K562 (cell line): Measurements from ENCODE around the gene BAD. TPM values are rescaled to one million over a fixed set of nuclear protein-coding genes. Genes with fewer than 3 reads are reported as not detected.
A peak's percentile ranks its signal among the peaks of the same experiment; 100 is the strongest.

ENCODE experiments used
- HNRNPLL ChIP-seq: fragments of 200-400 bp; formaldehyde crosslinking; IDR thresholded peaks from 2 replicates; pipeline ENCODE4 v1.6.1; 2017; ENCODE audit warnings: low read length, low read depth, mild to moderate bottlenecking; ENCODE audit not compliant: poor library complexity, severe bottlenecking
- ILK ChIP-seq: fragments of 450-650 bp; IDR thresholded peaks from 2 replicates; pipeline ENCODE4 v1.6.1; 2016; ENCODE audit warnings: missing genetic modification characterization, low read depth, mild to moderate bottlenecking, missing compliant biosample characterization, moderate library complexity, borderline replicate concordance
- IRF2 ChIP-seq: sonication (generic); formaldehyde crosslinking; IDR thresholded peaks from 2 replicates; pipeline ENCODE4 v1.8.1; 2022; ENCODE audit warnings: mild to moderate bottlenecking, missing genetic modification reagents
- MYBL2 ChIP-seq, 2 experiments: fragments of 450-650 bp in 1 of 2; sonication (generic) in 1 of 2; formaldehyde crosslinking in 1 of 2; IDR thresholded peaks; 2 replicates each; pipeline versions ENCODE4 v1.6.1 to v1.8.1; 2017 to 2022; ENCODE audit warnings: borderline replicate concordance in 1 of 2, inconsistent platforms in 1 of 2, low read depth in 1 of 2, mild to moderate bottlenecking in 1 of 2, missing genetic modification reagents in 1 of 2, moderate library complexity in 1 of 2
- PHTF2 ChIP-seq: fragments of 250-450 bp; sonication (Bioruptor Pico); IDR thresholded peaks from 2 replicates; pipeline ENCODE4 v1.5.0; 2021; ENCODE audit warnings: mild to moderate bottlenecking
- RBM14 ChIP-seq: fragments of 200-400 bp; formaldehyde crosslinking; IDR thresholded peaks from 2 replicates; pipeline ENCODE4 v1.6.1; 2018; ENCODE audit warnings: low read depth, mild to moderate bottlenecking, low read length, moderate library complexity, borderline replicate concordance; ENCODE audit not compliant: insufficient read depth
- RFX1 ChIP-seq: fragments of 450-650 bp; IDR thresholded peaks from 2 replicates; pipeline ENCODE4 v1.6.1; 2016; ENCODE audit warnings: mild to moderate bottlenecking, moderate library complexity
- ZNF143 ChIP-seq: sonication (generic); formaldehyde crosslinking; IDR thresholded peaks from 2 replicates; pipeline ENCODE4 v1.9.0; 2022; ENCODE audit warnings: mild to moderate bottlenecking, missing genetic modification reagents
- ZNF324 ChIP-seq: fragments of 250-450 bp; sonication (Bioruptor Pico); IDR thresholded peaks from 2 replicates; pipeline ENCODE4 v1.4.0; 2020; ENCODE audit warnings: mild to moderate bottlenecking
- ZNF707 ChIP-seq: fragments of 250-450 bp; sonication (Bioruptor Pico); conservative IDR thresholded peaks from 2 replicates; pipeline ENCODE4 v1.8.0; 2022; ENCODE audit warnings: inconsistent platforms, mild to moderate bottlenecking, moderate library complexity
- polyA plus RNA-seq, 8 experiments: library from polyadenylated mRNA; depleted of rRNA in 4 of 8; stranded (reverse) in 5 of 8; unstranded in 3 of 8; fragments of >200 nt; fragmentation: Nextera tagmentation in 2 of 8; fragmentation: Illumina TruSeq in 1 of 8; extraction: Ambion mirVana in 2 of 8; extraction: Trizol in 1 of 8; gene quantifications; 2 replicates each; pipeline versions ENCODE4 v1.2.1 to v1.2.3, GENCODE V29; 2011 to 2014; ENCODE audit warnings: inconsistent platforms in 1 of 8, missing spikeins in 1 of 8
- total RNA-seq, 7 experiments: library from RNA; depleted of rRNA in 6 of 7; stranded (reverse); fragments of >200 nt in 6 of 7; fragmentation: Illumina TruSeq in 2 of 7; extraction: Trizol in 2 of 7; gene quantifications; 2 replicates each; pipeline versions ENCODE4 v1.2.1 to v1.2.3, GENCODE V29; 2011 to 2021; ENCODE audit warnings: low replicate concordance in 1 of 7
- TF ChIP-seq, protein P1 (sequence below): sonication (generic); formaldehyde crosslinking; IDR thresholded peaks from 2 replicates; pipeline ENCODE4 v1.4.0; 2020; ENCODE audit warnings: mild to moderate bottlenecking, missing genetic modification reagents
- TF ChIP-seq, protein P2 (sequence below), 2 experiments: fragments of 450-650 bp; IDR thresholded peaks; 2 replicates each; pipeline ENCODE4 v1.6.1; 2016; ENCODE audit warnings: mild to moderate bottlenecking in 2 of 2, borderline replicate concordance in 1 of 2, low read depth in 1 of 2, moderate library complexity in 1 of 2
- TF ChIP-seq, protein P3 (sequence below): sonication (generic); formaldehyde crosslinking; IDR thresholded peaks from 2 replicates; pipeline ENCODE4 v1.8.1; 2023; ENCODE audit warnings: mild to moderate bottlenecking, missing genetic modification reagents

Gene BAD
- total and polyA plus RNA-seq, 9 of the 15 experiments (the other 6 are each of a cell fraction or from before 2014, with no cell fraction given): 0.61 to 45.6 (median 11.8) TPM

DNA sequence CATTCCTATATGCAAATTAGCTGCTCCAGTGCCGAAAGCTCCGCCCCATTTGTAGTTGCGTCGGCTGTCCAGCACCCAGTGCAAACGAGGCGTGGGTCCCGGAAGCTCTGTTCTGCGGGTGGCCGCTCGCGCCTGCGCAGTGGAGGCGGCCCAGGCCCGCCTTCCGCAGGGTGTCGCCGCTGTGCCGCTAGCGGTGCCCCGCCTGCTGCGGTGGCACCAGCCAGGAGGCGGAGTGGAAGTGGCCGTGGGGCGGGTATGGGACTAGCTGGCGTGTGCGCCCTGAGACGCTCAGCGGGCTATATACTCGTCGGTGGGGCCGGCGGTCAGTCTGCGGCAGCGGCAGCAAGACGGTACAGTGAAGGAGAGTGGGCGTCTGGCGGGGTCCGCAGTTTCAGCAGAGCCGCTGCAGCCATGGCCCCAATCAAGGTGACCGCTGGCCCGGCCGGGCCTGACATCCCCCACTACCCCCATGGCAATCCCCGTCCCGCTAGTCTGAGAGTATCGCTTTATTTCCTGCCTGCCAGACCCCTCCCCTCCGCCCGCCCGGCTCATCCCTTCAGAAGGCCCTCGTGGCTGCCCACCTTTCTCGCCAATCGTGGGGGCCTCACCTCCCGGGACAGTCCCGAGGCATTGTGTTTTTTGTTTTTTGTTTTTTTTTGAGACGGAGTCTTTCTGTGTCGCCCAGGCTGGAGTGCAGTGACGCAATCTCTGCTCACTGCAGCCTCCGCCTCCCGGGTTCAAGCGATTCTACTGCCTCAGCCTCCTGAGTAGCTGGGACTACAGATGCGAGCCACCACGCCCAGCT lies 33.7 kb upstream of the BAD start, which contains the start of gene PRDX5 (continued):
- 0 out of 2 replicates have a peak, but pooled peaks have one; percentile 85 for TF ChIP-seq RBM14
- TF ChIP-seq ILK (tag): no peak
- TF ChIP-seq, protein P1, sequence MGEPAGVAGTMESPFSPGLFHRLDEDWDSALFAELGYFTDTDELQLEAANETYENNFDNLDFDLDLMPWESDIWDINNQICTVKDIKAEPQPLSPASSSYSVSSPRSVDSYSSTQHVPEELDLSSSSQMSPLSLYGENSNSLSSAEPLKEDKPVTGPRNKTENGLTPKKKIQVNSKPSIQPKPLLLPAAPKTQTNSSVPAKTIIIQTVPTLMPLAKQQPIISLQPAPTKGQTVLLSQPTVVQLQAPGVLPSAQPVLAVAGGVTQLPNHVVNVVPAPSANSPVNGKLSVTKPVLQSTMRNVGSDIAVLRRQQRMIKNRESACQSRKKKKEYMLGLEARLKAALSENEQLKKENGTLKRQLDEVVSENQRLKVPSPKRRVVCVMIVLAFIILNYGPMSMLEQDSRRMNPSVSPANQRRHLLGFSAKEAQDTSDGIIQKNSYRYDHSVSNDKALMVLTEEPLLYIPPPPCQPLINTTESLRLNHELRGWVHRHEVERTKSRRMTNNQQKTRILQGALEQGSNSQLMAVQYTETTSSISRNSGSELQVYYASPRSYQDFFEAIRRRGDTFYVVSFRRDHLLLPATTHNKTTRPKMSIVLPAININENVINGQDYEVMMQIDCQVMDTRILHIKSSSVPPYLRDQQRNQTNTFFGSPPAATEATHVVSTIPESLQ: no peak
- TF ChIP-seq HNRNPLL: peak; percentile 71
- TF ChIP-seq, protein P2, sequence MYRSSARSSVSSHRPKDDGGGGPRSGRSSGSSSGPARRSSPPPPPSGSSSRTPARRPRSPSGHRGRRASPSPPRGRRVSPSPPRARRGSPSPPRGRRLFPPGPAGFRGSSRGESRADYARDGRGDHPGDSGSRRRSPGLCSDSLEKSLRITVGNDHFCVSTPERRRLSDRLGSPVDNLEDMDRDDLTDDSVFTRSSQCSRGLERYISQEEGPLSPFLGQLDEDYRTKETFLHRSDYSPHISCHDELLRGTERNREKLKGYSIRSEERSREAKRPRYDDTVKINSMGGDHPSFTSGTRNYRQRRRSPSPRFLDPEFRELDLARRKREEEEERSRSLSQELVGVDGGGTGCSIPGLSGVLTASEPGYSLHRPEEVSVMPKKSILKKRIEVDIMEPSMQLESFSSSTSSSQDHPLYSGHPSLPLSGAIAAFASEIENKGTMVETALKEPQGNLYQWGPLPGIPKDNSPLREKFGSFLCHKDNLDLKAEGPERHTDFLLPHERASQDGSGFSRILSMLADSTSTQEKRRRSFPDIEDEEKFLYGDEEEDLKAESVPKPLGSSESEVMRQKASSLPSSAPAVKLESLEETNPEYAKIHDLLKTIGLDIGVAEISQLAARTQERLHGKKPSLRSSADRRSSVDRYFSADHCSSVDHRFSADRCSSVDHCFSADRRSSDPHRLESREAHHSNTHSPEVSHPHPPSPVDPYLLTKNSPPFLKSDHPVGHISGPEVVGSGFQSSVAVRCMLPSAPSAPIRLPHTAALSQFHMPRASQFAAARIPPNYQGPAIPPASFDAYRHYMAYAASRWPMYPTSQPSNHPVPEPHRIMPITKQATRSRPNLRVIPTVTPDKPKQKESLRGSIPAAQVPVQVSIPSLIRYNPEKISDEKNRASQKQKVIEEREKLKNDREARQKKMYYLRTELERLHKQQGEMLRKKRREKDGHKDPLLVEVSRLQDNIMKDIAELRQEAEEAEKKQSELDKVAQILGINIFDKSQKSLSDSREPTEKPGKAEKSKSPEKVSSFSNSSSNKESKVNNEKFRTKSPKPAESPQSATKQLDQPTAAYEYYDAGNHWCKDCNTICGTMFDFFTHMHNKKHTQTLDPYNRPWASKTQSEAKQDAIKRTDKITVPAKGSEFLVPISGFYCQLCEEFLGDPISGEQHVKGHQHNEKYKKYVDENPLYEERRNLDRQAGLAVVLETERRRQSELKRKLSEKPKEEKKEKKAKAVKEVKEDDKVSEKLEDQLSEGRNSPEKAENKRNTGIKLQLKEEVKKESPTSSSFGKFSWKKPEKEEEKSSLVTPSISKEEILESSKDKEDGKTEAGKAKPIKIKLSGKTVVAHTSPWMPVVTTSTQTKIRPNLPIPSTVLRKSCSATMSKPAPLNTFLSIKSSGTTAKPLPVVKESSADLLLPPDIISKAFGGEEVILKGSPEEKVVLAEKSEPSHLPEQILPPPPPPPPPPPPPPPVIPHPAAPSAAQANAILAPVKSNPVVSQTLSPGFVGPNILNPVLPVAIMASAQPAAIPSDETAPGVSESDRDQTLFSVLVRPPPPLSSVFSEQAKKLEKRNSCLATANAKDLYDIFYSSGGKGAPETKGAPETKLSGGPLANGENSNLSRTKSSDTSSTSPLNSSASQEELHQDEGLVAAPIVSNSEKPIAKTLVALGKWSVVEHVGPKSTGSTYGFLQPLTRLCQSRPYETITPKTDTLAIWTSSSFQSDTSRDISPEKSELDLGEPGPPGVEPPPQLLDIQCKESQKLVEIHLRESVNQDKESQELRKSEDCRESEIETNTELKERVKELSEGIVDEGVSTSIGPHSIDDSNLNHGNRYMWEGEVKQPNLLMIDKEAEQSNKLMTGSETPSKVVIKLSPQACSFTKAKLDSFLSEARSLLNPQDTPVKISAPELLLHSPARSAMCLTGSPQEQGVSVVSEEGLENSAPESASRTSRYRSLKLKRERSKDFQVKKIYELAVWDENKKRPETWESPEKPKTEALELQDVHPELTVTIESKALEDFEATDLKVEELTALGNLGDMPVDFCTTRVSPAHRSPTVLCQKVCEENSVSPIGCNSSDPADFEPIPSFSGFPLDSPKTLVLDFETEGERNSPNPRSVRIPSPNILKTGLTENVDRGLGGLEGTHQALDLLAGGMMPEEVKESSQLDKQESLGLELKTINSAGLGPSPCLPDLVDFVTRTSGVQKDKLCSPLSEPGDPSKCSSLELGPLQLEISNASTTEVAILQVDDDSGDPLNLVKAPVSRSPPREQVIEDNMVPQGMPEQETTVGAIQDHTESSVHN (IDR thresholded peaks at IDR 0.05; ENCODE audit: borderline replicate concordance in 1 of 2, low read depth in 1 of 2): no peak
- TF ChIP-seq ZNF707 (CRISPR knock-in tag): no peak
- TF ChIP-seq MYBL2 (IDR thresholded peaks at IDR 0.05; ENCODE audit: low read depth): no peak
- no peak for TF ChIP-seq MYBL2 (CRISPR knock-in tag; IDR thresholded peaks at IDR 0.05; ENCODE audit: borderline replicate concordance)
- TF ChIP-seq ZNF324 (CRISPR knock-in tag): no peak
- no peak for TF ChIP-seq IRF2
- TF ChIP-seq, protein P3, sequence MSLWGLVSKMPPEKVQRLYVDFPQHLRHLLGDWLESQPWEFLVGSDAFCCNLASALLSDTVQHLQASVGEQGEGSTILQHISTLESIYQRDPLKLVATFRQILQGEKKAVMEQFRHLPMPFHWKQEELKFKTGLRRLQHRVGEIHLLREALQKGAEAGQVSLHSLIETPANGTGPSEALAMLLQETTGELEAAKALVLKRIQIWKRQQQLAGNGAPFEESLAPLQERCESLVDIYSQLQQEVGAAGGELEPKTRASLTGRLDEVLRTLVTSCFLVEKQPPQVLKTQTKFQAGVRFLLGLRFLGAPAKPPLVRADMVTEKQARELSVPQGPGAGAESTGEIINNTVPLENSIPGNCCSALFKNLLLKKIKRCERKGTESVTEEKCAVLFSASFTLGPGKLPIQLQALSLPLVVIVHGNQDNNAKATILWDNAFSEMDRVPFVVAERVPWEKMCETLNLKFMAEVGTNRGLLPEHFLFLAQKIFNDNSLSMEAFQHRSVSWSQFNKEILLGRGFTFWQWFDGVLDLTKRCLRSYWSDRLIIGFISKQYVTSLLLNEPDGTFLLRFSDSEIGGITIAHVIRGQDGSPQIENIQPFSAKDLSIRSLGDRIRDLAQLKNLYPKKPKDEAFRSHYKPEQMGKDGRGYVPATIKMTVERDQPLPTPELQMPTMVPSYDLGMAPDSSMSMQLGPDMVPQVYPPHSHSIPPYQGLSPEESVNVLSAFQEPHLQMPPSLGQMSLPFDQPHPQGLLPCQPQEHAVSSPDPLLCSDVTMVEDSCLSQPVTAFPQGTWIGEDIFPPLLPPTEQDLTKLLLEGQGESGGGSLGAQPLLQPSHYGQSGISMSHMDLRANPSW (CRISPR knock-in tag): no peak
- no peak for TF ChIP-seq ZNF143 (CRISPR knock-in tag)
- TF ChIP-seq RFX1: no peak
- no peak for TF ChIP-seq PHTF2 (CRISPR knock-in tag)
